ENCODE measurements around the gene OR4D1.
"Not testable (repeated sequence)": the region's sequence is repeated elsewhere in the genome, so short reads cannot be mapped to it uniquely, and the experiment has no call there.

Gene OR4D1

GRCh38 chr17:58119491-58119890, 28.7 kb upstream of the OR4D1 start:
- Histone ChIP-seq H3K27ac (ENCODE audit: low read depth, low read length, severe bottlenecking) (no peak overlapping the region), H3K36me3 (ENCODE audit: control insufficient read depth, insufficient read depth, low read length) (no peaks in the 10 kb centered on the region)
- 57 to 71% methylated on average over 3 of the region's 3 CpGs for WGBS, 2 experiments (ENCODE audit: insufficient coverage in 2 of 2)

DNA sequence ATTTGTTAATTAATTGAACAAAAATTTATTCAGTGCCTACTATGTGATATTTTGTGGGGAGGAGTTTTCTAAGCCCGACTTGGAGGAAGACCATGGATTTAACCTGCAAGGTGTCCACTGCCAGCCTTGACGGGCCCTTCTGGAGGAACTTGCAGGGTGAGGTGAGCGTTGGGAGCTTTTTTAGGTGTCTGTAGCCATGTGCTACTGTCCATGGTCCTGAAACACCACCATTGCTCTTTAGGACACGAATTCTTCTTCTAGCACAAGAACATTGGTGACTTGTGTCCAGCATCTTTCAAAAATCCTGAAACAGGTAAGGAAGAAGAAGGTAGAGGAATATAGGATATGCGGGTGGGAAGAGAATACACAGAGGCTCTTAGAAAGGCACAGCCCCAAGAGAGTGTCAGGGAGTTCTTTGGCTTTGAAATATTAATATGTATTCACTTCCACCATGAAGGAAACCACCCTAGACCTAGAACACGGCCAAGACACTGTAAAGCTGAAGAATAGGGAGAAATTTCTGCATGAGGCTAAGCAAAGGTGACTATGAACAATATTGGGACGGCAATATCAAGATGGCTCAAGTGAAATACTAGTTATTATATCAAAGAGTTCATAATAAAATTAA, 27.9 kb upstream of the OR4D1 start:
- Histone ChIP-seq H3K36me3 (ENCODE audit: control insufficient read depth, insufficient read depth, low read length) (no peaks in the 10 kb centered on the region), H3K9me3 (ENCODE audit: control insufficient read depth, low read length) (no peaks in the 10 kb centered on the region)
- WGBS, 2 experiments (ENCODE audit: insufficient coverage in 2 of 2): 0% methylated on average over 1 to 2 of the region's 7 CpGs

More at GRCh38 chr17:58119491-58119890, 28.7 kb upstream of the OR4D1 start:
- Histone ChIP-seq H3K4me3 (ENCODE audit: extremely low read depth, insufficient read depth, low read length, poor library complexity, severe bottlenecking) (no peak overlapping the region), H3K9me3 (ENCODE audit: control insufficient read depth, low read length) (no peaks in the 10 kb centered on the region), H3K4me1 (ENCODE audit: control insufficient read depth, insufficient read depth, low read length, poor library complexity, severe bottlenecking) (no peaks in the 10 kb centered on the region)

GRCh38 chr17:58121925-58122324, 26.3 kb upstream of the OR4D1 start:
- H3K4me1 ChIP-seq (ENCODE audit: control insufficient read depth, insufficient read depth, low read length, poor library complexity, severe bottlenecking): no peaks in the 10 kb centered on the region
- WGBS, 2 experiments (ENCODE audit: insufficient coverage in 2 of 2): 35 to 37% methylated on average over 3 of the region's 5 CpGs
- no peak overlapping the region for H3K27ac ChIP-seq (ENCODE audit: low read depth, low read length, severe bottlenecking)
- H3K9me3 ChIP-seq (ENCODE audit: control insufficient read depth, low read length): no peaks in the 10 kb centered on the region
- no peak overlapping the region for H3K4me3 ChIP-seq (ENCODE audit: extremely low read depth, insufficient read depth, low read length, poor library complexity, severe bottlenecking)
- no peaks in the 10 kb centered on the region for H3K36me3 ChIP-seq (ENCODE audit: control insufficient read depth, insufficient read depth, low read length)

More for the DNA sequence above, 27.9 kb upstream of the OR4D1 start:
- no peak overlapping the region for H3K27ac ChIP-seq (ENCODE audit: low read depth, low read length, severe bottlenecking)
- H3K4me3 ChIP-seq (ENCODE audit: extremely low read depth, insufficient read depth, low read length, poor library complexity, severe bottlenecking): no peak overlapping the region
- no peaks in the 10 kb centered on the region for H3K4me1 ChIP-seq (ENCODE audit: control insufficient read depth, insufficient read depth, low read length, poor library complexity, severe bottlenecking)

DNA sequence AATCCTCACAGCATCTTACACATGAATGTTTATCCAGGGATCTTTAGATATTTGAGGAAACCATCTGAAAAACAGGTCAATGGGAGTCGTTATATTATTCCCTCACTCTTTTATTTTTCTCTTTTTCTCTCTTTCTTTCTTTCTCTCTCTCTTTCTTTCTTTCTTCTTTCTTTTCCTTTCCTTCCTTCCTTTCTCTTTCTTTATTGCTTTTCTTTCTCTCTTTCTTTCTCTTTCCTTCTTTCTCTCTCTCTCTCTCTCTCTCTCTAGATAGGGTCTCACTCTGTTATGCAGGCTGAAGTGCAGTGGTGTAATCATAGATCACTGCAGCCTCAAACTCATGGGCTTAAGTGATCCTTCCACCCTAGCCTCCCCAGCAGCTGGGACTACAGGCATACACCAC, 20.3 kb upstream of the OR4D1 start:
- Histone ChIP-seq H3K4me1 (ENCODE audit: control insufficient read depth, insufficient read depth, low read length, poor library complexity, severe bottlenecking) (no peaks in the 10 kb centered on the region), H3K36me3 (ENCODE audit: control insufficient read depth, insufficient read depth, low read length) (no peaks in the 10 kb centered on the region), H3K4me3 (ENCODE audit: extremely low read depth, insufficient read depth, low read length, poor library complexity, severe bottlenecking) (no peak overlapping the region), H3K9me3 (ENCODE audit: control insufficient read depth, low read length) (no peaks in the 10 kb centered on the region), H3K27ac (ENCODE audit: low read depth, low read length, severe bottlenecking) (no peak overlapping the region)
- WGBS, 2 experiments (ENCODE audit: insufficient coverage in 2 of 2): 43 to 80% methylated on average over 1 of the region's 1 CpG

GRCh38 chr17:58132697-58133096, 15.5 kb upstream of the OR4D1 start:
- H3K9me3 ChIP-seq (ENCODE audit: control insufficient read depth, low read length); H3K36me3 ChIP-seq (ENCODE audit: control insufficient read depth, insufficient read depth, low read length): not testable (repeated sequence)
- no CpG with 5 or more reads among the region's 5 CpGs for WGBS, 2 experiments (ENCODE audit: insufficient coverage in 2 of 2)

GRCh38 chr17:58136669-58137279, 11.4 kb upstream of the OR4D1 start:
- WGBS, 2 experiments (ENCODE audit: insufficient coverage in 2 of 2): 20 to 30% methylated on average over 7 to 8 of the region's 8 CpGs

More at GRCh38 chr17:58132697-58133096, 15.5 kb upstream of the OR4D1 start:
- not testable (repeated sequence) for H3K27ac ChIP-seq (ENCODE audit: low read depth, low read length, severe bottlenecking); H3K4me1 ChIP-seq (ENCODE audit: control insufficient read depth, insufficient read depth, low read length, poor library complexity, severe bottlenecking); H3K4me3 ChIP-seq (ENCODE audit: extremely low read depth, insufficient read depth, low read length, poor library complexity, severe bottlenecking)

GRCh38 chr17:58141505-58141904, 6.7 kb upstream of the OR4D1 start:
- Histone ChIP-seq H3K4me1 (ENCODE audit: control insufficient read depth, insufficient read depth, low read length, poor library complexity, severe bottlenecking) (no peaks in the 10 kb centered on the region), H3K27ac (ENCODE audit: low read depth, low read length, severe bottlenecking) (no peak overlapping the region), H3K36me3 (ENCODE audit: control insufficient read depth, insufficient read depth, low read length) (no peaks in the 10 kb centered on the region), H3K9me3 (ENCODE audit: control insufficient read depth, low read length) (peaks cover 9% of the 10 kb centered on the region), H3K4me3 (ENCODE audit: extremely low read depth, insufficient read depth, low read length, poor library complexity, severe bottlenecking) (no peak overlapping the region)
- no CpG with 5 or more reads among the region's 5 CpGs for WGBS, 2 experiments (ENCODE audit: insufficient coverage in 2 of 2)

More at GRCh38 chr17:58136669-58137279, 11.4 kb upstream of the OR4D1 start:
- no peak overlapping the region for H3K27ac ChIP-seq (ENCODE audit: low read depth, low read length, severe bottlenecking)
- H3K9me3 ChIP-seq (ENCODE audit: control insufficient read depth, low read length): no peaks in the 10 kb centered on the region
- H3K4me1 ChIP-seq (ENCODE audit: control insufficient read depth, insufficient read depth, low read length, poor library complexity, severe bottlenecking): no peaks in the 10 kb centered on the region
- H3K4me3 ChIP-seq (ENCODE audit: extremely low read depth, insufficient read depth, low read length, poor library complexity, severe bottlenecking): no peak overlapping the region
- no peaks in the 10 kb centered on the region for H3K36me3 ChIP-seq (ENCODE audit: control insufficient read depth, insufficient read depth, low read length)

- not testable (repeated sequence) for H3K36me3 ChIP-seq (ENCODE audit: control insufficient read depth, insufficient read depth, low read length); H3K4me1 ChIP-seq (ENCODE audit: control insufficient read depth, insufficient read depth, low read length, poor library complexity, severe bottlenecking); H3K27ac ChIP-seq (ENCODE audit: low read depth, low read length, severe bottlenecking); H3K4me3 ChIP-seq (ENCODE audit: extremely low read depth, insufficient read depth, low read length, poor library complexity, severe bottlenecking); H3K9me3 ChIP-seq (ENCODE audit: control insufficient read depth, low read length)
- WGBS, 2 experiments (ENCODE audit: insufficient coverage in 2 of 2): no CpG with 5 or more reads among the region's 4 CpGs
These were observed 4.8 kb upstream of the OR4D1 start for GRCh38 chr17:58143335-58143734.

- H3K27ac ChIP-seq (ENCODE audit: low read depth, low read length, severe bottlenecking): no peak overlapping the region
- H3K9me3 ChIP-seq (ENCODE audit: control insufficient read depth, low read length): peaks cover 9% of the 10 kb centered on the region
- 60% methylated on average over 1 of the region's 1 CpG; no CpG with 5 or more reads in 1 of the 2 experiments for WGBS, 2 experiments (ENCODE audit: insufficient coverage in 2 of 2)
- no peaks in the 10 kb centered on the region for H3K36me3 ChIP-seq (ENCODE audit: control insufficient read depth, insufficient read depth, low read length)
- no peak overlapping the region for H3K4me3 ChIP-seq (ENCODE audit: extremely low read depth, insufficient read depth, low read length, poor library complexity, severe bottlenecking)
- no peaks in the 10 kb centered on the region for H3K4me1 ChIP-seq (ENCODE audit: control insufficient read depth, insufficient read depth, low read length, poor library complexity, severe bottlenecking)
These were observed 3.4 kb upstream of the OR4D1 start for GRCh38 chr17:58144801-58145200.

DNA sequence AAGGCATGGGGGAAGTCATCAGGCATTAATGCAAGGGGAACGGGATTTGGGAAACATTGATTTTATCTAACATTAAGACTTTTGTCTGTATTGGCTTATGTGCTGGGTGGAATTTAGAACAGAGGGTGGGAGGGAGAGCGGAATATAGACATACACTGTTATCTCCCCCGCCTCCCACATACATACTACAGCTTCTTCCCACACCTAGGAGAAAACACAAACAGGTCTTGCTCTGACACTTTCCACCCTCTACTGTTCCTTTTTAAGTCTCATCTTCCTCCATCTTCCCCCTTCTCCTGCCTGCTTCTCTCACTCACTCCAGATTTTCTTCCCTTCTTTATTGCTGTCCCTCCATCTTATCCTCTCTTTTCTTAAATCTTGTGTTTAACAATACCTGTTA, 425 bp downstream of the OR4D1 start:
- no peaks in the 10 kb centered on the region for H3K36me3 ChIP-seq (ENCODE audit: control insufficient read depth, insufficient read depth, low read length)
- H3K27ac ChIP-seq (ENCODE audit: low read depth, low read length, severe bottlenecking): no peak overlapping the region
- H3K4me1 ChIP-seq (ENCODE audit: control insufficient read depth, insufficient read depth, low read length, poor library complexity, severe bottlenecking): no peaks in the 10 kb centered on the region
- H3K9me3 ChIP-seq (ENCODE audit: control insufficient read depth, low read length): peaks cover 8% of the 10 kb centered on the region
- 80% methylated on average over 1 of the region's 3 CpGs; no CpG with 5 or more reads in 1 of the 2 experiments for WGBS, 2 experiments (ENCODE audit: insufficient coverage in 2 of 2)
- no peak overlapping the region for H3K4me3 ChIP-seq (ENCODE audit: extremely low read depth, insufficient read depth, low read length, poor library complexity, severe bottlenecking)

DNA sequence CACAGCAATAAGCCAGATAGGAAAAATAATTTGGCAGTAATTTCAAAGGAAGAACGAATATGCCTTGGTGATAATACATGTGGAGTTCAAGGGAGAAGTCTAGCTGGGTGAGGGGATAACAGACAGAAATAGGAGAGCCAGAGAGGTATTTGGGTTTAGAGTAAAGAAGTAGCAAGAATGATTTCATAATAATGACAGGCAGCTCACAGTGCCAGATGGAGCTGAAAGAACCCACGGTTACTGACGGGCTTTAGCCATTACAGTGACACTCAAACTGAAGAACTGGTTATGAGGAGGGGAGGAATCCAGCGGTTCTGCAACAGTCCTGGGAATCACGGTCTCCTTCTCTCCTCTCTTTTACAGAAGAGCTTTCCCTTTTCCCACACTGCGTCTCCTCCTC, 2.2 kb downstream of the OR4D1 start:
- Histone ChIP-seq H3K4me3 (ENCODE audit: extremely low read depth, insufficient read depth, low read length, poor library complexity, severe bottlenecking) (no peak overlapping the region), H3K9me3 (ENCODE audit: control insufficient read depth, low read length) (no peaks in the 10 kb centered on the region), H3K4me1 (ENCODE audit: control insufficient read depth, insufficient read depth, low read length, poor library complexity, severe bottlenecking) (no peaks in the 10 kb centered on the region), H3K36me3 (ENCODE audit: control insufficient read depth, insufficient read depth, low read length) (no peaks in the 10 kb centered on the region), H3K27ac (ENCODE audit: low read depth, low read length, severe bottlenecking) (no peak overlapping the region)
- 59 to 67% methylated on average over 3 to 6 of the region's 6 CpGs for WGBS, 2 experiments (ENCODE audit: insufficient coverage in 2 of 2)

All from mesodermal cell (in vitro differentiated cells).